Hematopoietic multipotent progenitor cell treated with erythropoietin and hydrocortisone succinate and interleukin-3 and kit ligand, for 4 days (in vitro differentiated cells): Measurements from ENCODE around the gene TIPIN.
"Not testable (repeated sequence)": the region's sequence is repeated elsewhere in the genome, so short reads cannot be mapped to it uniquely, and the experiment has no call there.

Source experiments
- DNase-seq: peaks from one replicate; pipeline ENCODE4 v3.0.0-alpha.2; 2015

TIPIN gene

DNA sequence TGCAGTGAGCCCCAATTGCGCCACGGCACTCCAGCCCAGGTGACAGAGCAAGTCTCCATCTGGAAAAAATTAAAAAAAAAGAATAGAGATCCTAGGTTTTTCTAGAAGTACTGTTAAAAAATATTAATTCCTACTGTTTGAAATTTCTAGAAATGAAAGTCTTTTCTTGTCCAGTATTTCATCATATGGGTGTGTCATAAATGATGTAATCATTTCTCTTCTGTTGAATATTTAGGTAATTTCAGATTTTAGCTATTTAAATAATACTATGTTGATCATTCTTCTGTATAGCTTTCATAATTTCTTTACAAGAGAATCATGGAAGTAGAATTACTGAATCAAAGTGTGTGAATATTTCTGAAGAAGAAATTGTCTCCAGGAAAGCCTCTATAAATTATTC lies 24.9 kb upstream of the TIPIN start:
- not testable (repeated sequence) for DNase-seq

DNA sequence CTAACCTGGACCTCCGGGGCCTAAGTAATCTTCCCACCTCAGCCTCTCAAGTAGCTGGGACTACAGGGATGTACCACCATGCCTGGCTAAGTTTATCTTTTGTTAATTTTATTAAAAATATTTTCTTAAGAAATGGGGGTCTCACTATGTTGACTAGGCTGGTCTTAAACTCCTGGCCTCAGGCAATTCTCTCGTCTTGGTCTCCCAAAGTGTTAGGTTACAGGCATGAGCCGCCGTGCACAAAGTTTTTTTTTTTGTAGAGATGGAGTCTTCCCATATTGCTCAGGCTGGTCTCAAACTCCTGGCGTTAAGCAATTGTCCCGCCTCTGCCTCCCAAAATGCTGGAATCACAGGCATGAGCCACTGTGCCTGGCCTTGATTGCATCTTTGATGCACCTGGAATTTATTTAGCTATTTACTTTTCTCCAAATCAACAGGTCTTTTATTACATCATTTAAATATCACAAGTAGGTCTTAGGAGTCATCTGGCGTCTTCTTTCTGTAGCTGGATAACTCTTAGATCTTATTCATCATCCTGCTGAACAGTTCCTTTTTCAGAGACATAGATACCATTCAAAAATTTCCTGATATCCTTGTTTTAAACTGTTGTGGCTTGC lies 22.4 kb upstream of the TIPIN start:
- no peak for DNase-seq

DNA sequence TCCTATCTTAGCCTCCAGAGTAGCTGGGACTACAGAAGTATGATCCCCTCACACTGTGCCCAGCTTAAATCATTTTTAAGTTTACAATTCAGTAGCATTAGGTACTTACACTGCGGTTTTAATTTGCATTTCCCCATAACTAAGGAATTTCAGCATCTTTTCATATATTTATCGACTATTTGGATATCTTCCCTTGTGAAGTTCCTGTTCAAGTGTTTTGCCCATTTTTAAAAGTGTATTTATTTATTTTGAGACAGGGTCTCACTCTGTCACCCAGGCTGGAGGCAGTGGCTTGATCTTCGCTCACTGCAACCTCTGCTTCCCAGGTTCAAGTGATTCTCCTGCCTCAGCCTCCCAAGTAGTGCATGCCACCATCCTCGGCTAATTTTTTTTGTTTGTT lies 17.7 kb upstream of the TIPIN start:
- no peak for DNase-seq

DNA sequence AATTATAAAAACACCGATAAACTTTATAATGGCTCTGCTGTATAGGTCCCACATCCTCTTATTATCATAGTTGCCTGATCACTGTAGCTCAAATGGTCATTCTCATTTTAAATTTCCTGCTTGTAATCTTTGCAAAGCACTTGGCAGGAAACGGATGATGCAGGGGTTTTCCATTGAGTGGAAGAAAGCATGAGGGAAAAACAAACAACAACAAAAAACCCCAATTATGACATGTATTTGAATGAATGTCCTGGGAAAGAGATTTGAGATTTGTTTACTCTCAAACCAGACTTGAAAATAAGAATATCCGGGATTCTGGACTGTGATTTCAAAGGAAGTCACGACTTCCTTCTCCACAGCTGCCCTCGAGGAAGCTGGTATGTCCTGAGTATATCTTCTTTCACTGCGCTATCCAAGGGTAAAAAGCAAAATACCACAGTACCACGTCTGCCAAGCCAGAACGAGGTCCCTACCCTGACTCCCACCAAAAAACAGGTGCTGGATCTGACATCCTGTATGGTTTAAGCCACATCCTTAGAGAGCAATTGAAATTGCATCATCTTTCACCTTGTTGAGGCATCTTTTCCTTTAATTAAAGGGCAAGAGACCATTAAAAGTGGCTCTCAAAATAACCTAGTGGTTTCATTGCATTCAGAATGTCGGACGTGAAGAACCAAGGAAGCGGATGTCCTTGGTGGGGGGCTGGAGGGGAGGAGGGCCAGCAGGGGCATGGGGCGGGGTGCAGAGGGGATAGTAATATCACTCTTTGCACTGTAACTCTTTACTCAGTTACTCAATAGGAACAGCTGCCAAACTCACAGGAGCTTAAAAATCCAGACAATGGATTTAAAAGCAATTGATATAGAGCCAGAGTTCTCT lies 13.5 kb upstream of the TIPIN start:
- peak; percentile 59 for DNase-seq

DNA sequence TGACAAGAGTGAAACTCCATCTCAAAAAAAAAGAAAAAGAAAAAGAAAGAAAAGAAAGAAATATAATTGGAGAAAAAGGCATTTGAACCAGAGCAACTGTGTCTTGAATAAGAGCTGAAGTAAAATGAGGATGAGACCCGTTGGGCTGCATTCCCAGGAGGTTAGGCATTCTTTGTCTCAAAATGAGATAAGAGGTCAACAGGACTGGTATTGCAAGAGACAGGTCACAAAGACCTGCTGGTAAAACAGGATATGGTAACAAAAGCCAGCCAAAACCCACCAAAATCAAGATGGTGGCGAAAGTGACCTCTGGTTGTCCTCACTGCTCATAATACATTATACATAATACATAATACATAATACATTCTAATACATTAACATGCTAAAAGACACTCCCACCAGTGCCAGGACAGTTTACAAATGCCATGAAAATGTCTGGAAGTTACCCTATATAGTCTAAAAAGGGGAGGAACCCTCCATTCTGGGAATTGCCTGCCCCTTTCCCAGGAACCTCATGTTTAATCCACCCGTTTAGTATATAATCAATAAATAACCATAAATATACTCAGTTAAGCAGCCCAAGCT lies 8.6 kb upstream of the TIPIN start:
- DNase-seq = no peak

DNA sequence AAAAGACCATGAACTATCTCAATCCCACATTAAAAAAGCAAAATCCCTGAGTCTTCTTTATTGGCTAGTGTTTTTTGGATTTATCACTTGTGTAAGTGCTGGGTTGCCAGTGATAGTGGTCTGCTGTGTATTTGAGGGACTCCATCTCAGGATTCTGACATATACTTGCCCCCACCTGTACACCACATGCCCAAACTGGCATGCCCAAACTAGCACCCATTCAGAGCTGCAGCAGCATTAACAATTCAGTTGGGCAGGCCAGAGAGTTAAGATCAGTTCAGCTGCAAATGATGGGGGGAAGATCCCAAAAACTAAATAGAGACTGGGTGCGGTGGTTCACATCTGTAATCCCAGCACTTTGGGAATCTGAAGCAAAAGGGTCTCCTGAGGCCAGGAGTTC lies 6.3 kb upstream of the TIPIN start:
- DNase-seq = no peak

DNA sequence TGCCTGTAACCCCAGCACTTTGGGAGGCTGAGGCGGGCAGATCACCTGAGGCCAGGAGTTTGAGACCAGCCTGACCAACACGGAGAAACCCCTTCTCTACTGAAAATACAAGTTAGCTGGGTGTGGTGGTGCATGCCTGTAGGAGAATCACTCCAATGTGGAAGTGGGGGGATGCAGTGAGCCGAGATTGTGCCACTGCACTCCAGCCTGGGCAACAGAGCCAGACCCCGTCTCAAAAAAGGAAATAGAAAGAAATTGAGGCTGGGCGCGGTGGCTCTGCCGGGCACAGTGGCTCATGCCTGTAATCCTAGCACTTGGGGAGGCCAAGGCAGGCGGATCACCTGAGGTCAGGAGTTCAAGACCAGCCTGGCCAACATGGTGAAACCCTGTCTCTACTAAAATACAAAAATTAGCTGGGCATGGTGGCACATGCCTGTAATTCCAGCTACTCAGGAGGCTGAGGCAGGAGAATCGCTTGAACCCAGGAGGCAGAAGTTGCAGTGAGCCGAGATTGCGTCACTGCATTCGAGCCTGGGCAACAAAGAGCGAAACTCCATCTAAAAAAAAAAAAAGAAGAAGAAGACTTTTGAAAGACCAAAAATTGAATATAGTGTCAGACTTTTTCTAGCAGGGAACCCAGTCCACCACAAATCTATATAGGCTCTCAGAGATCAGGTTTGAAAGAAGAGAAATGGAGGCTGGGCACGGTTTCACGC lies 5.4 kb upstream of the TIPIN start:
- DNase-seq = not testable (repeated sequence)

DNA sequence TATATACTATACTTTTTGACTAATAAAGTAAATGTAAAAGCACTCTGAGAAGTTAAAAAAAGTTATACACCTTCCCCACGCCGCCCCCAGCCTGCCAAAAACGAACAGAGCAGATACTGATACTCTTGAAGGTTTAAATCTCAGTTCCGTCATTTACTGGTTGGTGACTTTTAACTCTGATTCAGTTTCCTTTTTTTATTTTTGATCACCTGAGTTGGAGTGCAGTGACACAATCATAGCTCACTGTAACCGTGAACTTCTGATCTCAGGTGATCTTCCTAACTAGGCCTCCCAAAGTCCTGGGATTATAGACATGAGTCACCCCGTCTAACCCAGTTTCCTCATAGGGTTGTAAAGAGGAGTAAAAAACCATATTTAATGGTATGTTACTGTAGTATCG lies 3.3 kb upstream of the TIPIN start:
- no peak for DNase-seq

DNA sequence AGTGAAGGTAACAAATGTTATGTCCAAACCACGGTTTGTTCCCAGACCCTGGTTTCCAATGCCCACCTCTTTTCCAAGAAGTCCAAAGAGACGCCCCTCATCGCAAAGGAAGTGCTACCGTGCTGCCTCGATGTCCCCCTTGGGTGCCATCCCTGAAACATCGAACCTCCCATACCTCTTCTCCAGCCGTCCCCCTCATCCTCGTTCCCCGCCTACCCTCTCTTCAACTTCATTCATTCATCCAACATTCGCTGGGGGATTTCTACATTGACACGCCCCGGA lies 467 bp downstream of the TIPIN start:
- no peak for DNase-seq

DNA sequence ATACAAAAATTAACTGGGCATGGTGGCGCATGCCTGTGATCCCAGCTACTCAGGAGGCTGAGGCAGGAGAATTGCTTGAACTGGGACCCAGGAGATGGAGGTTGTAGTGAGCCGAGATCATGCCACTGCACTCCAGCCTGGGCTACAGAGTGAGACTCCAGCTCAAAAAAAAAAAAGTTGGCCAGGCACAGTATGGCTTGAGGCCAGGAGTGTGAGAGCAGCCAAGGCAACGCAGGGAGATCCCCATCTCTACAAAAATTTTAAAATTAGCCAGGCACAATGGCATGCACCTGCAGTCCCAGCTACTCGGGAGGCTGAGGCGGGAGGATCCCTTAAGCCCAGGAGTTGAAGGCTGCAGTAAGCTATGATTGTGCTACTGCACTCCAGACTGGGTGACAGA lies 8.0 kb downstream of the TIPIN start:
- DNase-seq = not testable (repeated sequence)

DNA sequence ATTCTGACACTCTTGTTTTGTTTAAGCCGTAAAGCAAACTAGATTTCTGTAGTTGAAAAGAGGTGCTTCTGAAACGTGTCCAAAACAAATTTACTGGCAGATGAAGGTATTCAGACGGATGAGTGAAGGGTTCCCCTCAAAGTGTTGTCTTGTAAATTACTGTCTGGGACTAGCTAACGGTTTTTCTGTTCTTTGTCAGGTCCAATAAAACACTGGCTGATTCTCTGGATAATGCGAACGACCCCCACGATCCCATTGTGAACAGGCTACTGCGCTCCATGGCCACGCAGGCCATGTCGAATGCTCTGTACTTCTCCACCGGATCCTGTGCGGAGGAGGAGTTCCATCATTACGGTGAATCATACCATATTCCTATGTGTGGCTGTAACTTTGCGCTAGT lies 27.7 kb downstream of the TIPIN start:
- DNase-seq = no peak

DNA sequence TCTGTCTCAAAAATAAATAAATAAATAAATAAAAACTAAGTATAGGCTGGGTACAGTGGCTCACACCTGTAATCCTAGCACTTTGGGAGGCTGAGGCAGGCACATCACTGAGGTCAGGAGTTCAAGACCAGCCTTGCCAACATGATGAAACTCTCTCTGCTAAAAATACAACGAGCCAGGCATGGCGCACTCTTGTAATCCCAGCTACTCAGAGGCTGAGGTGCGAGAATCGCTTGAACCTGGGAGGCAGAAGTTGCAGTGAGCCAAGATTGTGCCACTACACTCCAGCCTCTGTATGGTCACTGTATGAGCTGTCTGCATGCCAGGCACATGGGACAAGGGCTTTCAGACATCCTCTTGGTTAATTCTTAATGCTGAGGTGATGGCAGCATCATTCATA lies 28.7 kb downstream of the TIPIN start:
- no peak for DNase-seq

DNA sequence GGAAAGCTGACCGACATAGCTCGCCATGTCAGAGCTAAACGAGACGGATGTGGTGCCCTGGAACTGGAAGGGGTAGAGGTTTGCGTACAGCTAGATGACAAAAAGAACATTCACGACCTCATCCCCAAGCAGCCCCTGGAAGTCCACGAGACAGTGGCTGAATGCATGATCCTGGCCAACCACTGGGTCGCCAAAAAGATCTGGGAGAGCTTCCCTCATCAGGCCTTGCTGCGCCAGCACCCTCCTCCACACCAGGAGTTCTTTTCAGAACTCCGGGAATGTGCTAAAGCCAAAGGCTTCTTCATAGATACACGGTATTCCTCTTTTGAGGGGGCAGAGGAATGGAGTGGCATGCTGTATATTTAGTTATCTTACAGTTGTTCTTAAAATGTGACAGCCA lies 30.4 kb downstream of the TIPIN start:
- no peak for DNase-seq

DNA sequence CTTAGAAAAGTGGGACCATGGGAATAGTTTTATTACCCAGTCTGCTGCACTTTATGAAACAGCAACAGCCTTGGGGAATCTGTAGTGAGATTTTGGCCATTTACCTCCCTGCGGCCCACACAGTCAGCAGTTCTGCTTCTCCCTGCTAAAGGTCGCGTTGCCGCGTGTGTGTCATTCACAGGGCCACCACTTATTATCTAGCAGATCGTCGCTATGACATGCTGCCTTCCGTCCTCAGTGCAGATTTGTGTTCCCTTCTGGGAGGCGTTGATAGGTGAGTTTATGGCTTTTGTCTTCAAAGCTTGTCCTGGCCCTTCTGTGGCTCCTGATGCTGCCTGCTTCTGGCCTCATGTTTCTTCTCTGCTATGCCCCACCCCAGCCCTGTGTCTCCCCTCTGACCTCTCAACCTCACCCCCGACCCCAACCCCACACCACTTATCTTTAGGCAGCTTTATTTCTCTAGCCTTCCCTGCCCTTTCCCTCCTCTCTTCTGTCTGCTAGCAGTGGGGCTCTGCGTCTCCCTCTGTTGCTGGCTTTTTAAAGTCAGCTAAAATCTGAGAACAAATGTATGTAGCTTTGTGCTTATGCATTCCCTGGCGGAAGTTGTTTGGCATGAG lies 33.1 kb downstream of the TIPIN start:
- peak; percentile 6 for DNase-seq

DNA sequence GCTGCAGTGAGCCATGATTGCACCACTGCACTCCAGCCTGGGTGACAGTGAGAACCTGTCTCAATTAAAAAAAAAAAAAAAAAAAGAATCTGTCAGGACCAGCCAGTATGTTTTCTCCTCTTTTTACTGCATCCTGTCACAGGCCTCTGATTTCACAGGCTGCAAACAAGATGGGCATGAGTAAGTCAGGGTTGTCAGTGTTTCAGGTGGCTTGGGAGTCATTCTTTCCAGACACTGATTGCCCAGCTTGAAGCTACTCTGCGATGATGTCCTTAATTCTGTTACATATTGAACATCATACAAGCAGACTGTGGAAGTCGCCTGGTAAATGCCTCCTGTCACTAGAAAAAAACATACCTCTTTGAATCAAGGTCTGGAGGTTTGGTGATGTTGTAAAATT lies 44.3 kb downstream of the TIPIN start:
- no peak for DNase-seq

DNA sequence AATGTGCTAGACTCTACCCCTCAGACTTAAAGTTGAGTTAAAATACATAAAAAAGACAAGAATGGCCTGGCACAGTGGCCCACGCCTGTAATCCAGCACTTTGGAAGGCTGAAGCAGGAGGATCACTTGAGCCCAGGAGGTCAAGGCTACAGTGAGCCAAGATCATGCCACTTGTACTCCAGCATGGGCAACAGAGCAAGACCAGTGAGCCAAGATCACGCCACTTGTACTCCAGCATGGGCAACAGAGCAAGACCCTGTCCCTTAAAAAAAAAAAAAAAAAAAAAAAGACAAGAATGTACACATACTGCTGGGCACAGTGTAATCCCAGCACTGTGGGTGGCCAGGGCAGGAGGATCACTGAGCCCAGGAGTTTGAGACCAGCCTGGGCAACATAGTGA lies 45.7 kb downstream of the TIPIN start:
- DNase-seq = no peak

DNA sequence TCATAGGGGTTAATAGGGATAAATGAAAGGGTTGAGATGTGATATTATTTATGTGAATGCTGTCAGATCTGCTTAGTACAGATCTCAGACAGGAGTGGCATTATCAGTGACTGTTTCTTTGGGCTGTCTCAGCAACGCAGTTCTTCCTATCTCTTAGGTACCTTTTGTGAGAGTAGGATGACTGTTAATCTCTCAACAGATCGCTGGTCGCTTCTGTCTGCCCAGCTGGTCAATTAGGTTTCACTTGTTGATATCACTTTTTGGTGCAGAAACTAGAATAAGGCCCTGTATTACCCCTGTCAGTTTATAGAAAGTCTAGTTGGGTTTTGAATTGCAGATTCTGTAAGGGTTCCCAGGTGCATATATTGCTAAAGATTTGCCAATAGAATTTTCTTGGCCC lies 46.7 kb downstream of the TIPIN start:
- no peak for DNase-seq

DNA sequence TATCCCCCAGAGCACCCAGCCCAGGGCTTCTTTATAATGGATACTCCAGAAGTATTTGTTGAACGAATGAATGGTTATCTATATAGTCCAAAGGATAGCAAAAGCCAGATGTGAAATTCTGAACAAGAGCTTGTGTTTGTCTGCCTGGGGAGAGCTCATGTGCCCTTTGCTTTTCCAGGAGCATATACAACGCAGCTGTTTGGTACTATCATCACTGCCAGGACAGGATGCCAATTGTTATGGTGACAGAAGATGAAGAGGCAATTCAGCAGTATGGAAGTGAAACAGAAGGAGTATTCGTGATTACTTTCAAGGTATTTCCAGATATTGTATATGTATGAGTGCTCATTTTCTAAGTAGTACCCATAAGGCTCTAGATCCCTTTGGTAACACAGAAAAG lies 48.0 kb downstream of the TIPIN start:
- DNase-seq = no peak

DNA sequence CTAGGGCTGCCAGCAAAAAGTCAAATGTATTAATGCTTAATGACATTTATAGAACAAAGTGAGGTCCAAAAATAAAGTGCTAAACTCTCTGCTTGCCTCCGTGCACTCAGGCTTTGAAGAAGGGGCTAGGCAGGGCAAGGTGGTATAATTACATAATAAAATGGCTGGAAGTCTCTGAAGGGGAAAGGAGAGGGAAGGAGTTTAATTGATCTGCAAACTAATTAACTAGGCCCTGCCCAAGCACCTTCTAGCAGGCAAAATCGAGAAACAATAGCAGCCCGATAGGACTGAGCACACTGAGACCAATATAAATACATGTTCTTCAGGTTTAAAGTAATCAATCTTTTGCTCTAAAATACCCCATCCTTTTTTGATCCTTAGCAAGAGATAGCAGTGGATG lies 50.1 kb downstream of the TIPIN start:
- no peak for DNase-seq

DNA sequence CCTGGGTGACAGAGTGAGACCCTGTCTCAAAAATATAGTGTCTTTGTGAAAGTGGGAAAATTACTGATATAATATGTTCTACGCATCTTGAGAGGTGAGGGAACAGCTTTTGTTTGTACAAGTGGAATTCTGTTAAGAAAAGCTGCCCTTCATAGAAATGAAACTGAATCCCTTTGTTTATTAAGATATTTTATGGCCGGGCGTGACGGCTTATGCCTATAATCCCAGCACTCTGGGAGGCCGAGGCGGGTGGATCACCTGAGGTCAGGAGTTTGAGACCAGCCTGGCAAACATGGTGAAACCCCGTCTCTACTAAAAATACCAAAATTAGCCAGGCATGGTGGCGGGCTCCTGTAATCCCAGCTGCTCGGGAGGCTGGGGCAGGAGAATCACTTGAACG lies 52.1 kb downstream of the TIPIN start:
- DNase-seq = not testable (repeated sequence)

DNA sequence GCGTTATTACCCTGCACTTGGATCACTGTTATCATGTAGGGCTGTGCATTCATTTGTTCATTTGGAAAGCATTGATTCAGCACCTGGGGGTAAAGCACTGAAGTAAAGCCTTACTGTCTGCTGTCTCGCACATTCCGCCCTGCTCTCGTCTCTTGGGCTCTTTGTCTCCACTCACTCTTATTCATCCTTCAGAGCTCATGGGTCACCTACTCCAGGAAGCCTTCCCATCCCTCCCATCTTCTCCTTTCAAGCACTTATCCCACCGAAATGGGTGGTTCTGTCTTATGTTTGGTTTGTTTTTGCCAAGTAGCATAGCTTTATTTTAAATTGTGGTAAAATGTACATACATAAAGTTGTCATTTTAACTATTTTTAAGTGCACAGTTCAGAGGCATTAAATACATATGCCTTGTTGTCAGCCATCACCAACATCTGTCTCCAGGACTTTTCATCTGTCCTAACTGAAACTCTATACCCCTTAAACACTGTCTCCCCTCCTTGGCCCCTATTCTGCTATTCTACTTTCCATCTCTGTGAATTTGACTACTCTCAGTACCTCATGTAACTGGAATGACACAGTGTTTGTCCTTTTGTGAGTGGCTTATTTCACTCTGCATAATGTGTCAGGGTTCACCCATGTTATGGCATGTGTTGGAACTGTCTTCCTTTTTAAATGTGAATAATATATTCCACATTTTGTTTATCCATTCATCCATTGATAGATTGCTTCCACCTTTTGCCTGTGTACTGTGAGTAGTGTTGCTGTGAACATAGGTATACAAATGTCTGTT lies 53.8 kb downstream of the TIPIN start:
- DNase-seq = no peak

DNA sequence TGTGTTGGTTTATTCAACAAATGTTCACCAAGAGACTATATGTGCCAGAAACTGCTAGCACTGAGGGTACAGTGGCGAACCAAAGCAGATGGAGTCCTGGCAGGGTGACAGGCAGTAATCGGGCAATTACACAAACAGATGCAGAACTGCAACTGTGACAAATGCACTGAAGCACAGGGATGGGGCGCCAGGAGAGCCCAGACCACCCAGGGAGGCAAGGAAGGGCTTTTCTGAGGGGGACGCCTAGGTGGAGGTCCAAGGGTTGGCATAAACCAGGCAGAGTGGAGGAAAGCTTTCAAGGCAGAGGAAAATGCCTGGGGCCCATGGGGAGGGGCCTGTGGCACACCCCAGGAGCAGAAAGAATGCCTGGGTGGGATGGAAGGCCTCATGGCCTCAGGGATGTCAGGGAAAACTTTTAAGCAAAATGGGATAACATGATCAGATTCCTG lies 57.7 kb downstream of the TIPIN start:
- DNase-seq = no peak

DNA sequence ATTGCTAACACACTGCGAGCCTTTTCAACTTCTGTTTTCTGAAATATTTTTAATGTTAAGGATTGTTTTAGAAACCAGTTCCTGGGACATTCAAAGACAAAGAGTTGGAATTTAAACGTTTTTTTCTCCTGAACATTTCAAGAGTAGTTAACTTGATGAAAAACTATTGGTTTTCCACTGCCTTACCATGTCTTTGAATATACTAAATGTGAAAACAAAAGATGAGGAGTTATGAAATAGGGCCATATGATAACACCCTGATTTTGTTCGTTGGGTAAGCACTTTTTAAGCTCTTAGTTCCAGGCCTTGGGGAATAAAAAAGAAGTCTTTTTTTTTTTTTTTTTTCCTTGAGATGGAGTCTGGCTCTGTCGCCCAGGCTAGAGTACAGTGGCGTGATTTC lies 60.3 kb downstream of the TIPIN start:
- no peak for DNase-seq
